ENCODE measurements around the gene DNER. TPM values are rescaled to one million over a fixed set of nuclear protein-coding genes. Genes with fewer than 3 reads are reported as not detected.

Gene DNER
- polyA plus RNA-seq, 2 of the 4 experiments (the other 2 are of a cell fraction) = 0.34 to 4.2 TPM

- H3K27ac ChIP-seq = peak overlapping the region; percentile 89 to 95
- H3K4me1 ChIP-seq = peaks cover 27% of the 10 kb centered on the region
- DNase-seq (ENCODE audit: low read depth in 1 of 2, low spot score in 1 of 2) (peak; percentile 56 to 95), FAIRE-seq (peak; percentile 88), ATAC-seq (peak; percentile 99)
- no peak overlapping the region for H3K4me3 ChIP-seq
- ChIA-PET POLR2A (interaction anchor here (0.6 to 1.2 kb wide), 3 partner anchors 9 to 37 kb away, joined by 3 to 4 read pairs (median 3); no protein-coding TSS in a partner anchor), CTCF (interaction anchor here (0.6 to 1.6 kb wide), 9 partner anchors 9 to 172 kb away, joined by 3 to 7 read pairs (median 3); no protein-coding TSS in a partner anchor)
- no peaks in the 10 kb centered on the region for H3K9me3 ChIP-seq
- H3K4me2 ChIP-seq = peak overlapping the region; percentile 56
- WGBS (ENCODE audit: missing lambda C conversion rate) = 5% methylated on average over 7 of the region's 7 CpGs
- TF ChIP-seq E2F6 (IDR thresholded peaks at IDR 0.05; ENCODE audit: borderline replicate concordance, low read depth) (peak; percentile 74), SREBF2 (IDR thresholded peaks at IDR 0.05) (no peak), POLR2A (IDR thresholded peaks at IDR 0.05; ENCODE audit: low read length) (no peak), POLR2AphosphoS2 (conservative IDR thresholded peaks at IDR 0.05; ENCODE audit: low read length) (no peak), RCOR1 (IDR thresholded peaks at IDR 0.05; ENCODE audit: low read depth, low read length) (no peak), FOSL2 (IDR thresholded peaks at IDR 0.05) (peak; percentile 94), FOSL2 (CRISPR knock-in tag; IDR thresholded peaks at IDR 0.05) (peak; percentile 96), PHF8 (IDR thresholded peaks at IDR 0.05; ENCODE audit: borderline replicate concordance, low read depth) (no peak), ZFP36 (IDR thresholded peaks at IDR 0.05; ENCODE audit: borderline replicate concordance, partially characterized antibody) (no peak), HMGXB4 (CRISPR knock-in tag; IDR thresholded peaks at IDR 0.05; ENCODE audit: borderline replicate concordance) (no peak), FOSB (CRISPR knock-in tag; IDR thresholded peaks at IDR 0.05) (no peak), MAFK (IDR thresholded peaks at IDR 0.05; ENCODE audit: partially characterized antibody) (no peak), HOXA7 (CRISPR knock-in tag; IDR thresholded peaks at IDR 0.05) (no peak), HOXB5 (CRISPR knock-in tag; IDR thresholded peaks at IDR 0.05) (peak; percentile 63; the same call in 1 of the 2 replicates), ESRRA (IDR thresholded peaks at IDR 0.05; ENCODE audit: borderline replicate concordance, low read length) (no peak), SMC3 (IDR thresholded peaks at IDR 0.05) (peak; percentile 56), HEYL (CRISPR knock-in tag; IDR thresholded peaks at IDR 0.05) (no peak), CEBPB (IDR thresholded peaks at IDR 0.05) (peak; percentile 96 to 97), TP53 (CRISPR knock-in tag; IDR thresholded peaks at IDR 0.05) (peak; percentile 69; the same call in 1 of the 2 replicates), ZNF302 (CRISPR knock-in tag; IDR thresholded peaks at IDR 0.05) (no peak), EP300 (IDR thresholded peaks at IDR 0.05) (peak; percentile 57 to 75; a peak in 2 of 5 replicates), BHLHE40 (IDR thresholded peaks at IDR 0.05; ENCODE audit: low read depth, low read length) (0 out of 2 replicates have a peak, but pooled peaks have one; percentile 23), JUN (IDR thresholded peaks at IDR 0.05) (peak; percentile 75 to 91; a peak in 3 of 5 replicates), GATA3 (IDR thresholded peaks at IDR 0.05; ENCODE audit: borderline replicate concordance) (peak; percentile 48; the same call in 1 of the 2 replicates), MYC (IDR thresholded peaks at IDR 0.05; ENCODE audit: borderline replicate concordance, low read length) (peak; percentile 74; the same call in 1 of the 2 replicates), NR3C1 (IDR thresholded peaks at IDR 0.05) (no peak), MAX (IDR thresholded peaks at IDR 0.05) (peak; percentile 97), NFE2L2 (conservative IDR thresholded peaks at IDR 0.05; ENCODE audit: low read length) (no peak), CHD4 (IDR thresholded peaks at IDR 0.05; ENCODE audit: borderline replicate concordance) (no peak), KDM5A (IDR thresholded peaks at IDR 0.05) (no peak), ZSCAN20 (CRISPR knock-in tag; IDR thresholded peaks at IDR 0.05) (peak; percentile 58; the same call in 1 of the 2 replicates), RFX5 (IDR thresholded peaks at IDR 0.05) (no peak), RAD21 (conservative IDR thresholded peaks at IDR 0.05 in 1 of 2, IDR thresholded peaks at IDR 0.05 in 1 of 2) (peak; percentile 40 to 61; a peak in 4 of 5 replicates), EHMT2 (IDR thresholded peaks at IDR 0.05; ENCODE audit: low read depth) (no peak), USF2 (IDR thresholded peaks at IDR 0.05) (no peak)
- TF ChIP-seq, protein P1, sequence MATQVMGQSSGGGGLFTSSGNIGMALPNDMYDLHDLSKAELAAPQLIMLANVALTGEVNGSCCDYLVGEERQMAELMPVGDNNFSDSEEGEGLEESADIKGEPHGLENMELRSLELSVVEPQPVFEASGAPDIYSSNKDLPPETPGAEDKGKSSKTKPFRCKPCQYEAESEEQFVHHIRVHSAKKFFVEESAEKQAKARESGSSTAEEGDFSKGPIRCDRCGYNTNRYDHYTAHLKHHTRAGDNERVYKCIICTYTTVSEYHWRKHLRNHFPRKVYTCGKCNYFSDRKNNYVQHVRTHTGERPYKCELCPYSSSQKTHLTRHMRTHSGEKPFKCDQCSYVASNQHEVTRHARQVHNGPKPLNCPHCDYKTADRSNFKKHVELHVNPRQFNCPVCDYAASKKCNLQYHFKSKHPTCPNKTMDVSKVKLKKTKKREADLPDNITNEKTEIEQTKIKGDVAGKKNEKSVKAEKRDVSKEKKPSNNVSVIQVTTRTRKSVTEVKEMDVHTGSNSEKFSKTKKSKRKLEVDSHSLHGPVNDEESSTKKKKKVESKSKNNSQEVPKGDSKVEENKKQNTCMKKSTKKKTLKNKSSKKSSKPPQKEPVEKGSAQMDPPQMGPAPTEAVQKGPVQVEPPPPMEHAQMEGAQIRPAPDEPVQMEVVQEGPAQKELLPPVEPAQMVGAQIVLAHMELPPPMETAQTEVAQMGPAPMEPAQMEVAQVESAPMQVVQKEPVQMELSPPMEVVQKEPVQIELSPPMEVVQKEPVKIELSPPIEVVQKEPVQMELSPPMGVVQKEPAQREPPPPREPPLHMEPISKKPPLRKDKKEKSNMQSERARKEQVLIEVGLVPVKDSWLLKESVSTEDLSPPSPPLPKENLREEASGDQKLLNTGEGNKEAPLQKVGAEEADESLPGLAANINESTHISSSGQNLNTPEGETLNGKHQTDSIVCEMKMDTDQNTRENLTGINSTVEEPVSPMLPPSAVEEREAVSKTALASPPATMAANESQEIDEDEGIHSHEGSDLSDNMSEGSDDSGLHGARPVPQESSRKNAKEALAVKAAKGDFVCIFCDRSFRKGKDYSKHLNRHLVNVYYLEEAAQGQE (IDR thresholded peaks at IDR 0.05) = no peak
- TF ChIP-seq, protein P2, sequence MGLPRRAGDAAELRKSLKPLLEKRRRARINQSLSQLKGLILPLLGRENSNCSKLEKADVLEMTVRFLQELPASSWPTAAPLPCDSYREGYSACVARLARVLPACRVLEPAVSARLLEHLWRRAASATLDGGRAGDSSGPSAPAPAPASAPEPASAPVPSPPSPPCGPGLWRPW (IDR thresholded peaks at IDR 0.05) = peak; percentile 51; the same call in 1 of the 2 replicates
Observed at GRCh38 chr2:229445019-229445418, 269.3 kb downstream of the DNER start.
